ENCODE results near the gene TRPM8.

GRCh38 chr2:234026693-234027254 lies 109.6 kb downstream of the TRPM8 start:
- TF ChIP-seq, protein P1, sequence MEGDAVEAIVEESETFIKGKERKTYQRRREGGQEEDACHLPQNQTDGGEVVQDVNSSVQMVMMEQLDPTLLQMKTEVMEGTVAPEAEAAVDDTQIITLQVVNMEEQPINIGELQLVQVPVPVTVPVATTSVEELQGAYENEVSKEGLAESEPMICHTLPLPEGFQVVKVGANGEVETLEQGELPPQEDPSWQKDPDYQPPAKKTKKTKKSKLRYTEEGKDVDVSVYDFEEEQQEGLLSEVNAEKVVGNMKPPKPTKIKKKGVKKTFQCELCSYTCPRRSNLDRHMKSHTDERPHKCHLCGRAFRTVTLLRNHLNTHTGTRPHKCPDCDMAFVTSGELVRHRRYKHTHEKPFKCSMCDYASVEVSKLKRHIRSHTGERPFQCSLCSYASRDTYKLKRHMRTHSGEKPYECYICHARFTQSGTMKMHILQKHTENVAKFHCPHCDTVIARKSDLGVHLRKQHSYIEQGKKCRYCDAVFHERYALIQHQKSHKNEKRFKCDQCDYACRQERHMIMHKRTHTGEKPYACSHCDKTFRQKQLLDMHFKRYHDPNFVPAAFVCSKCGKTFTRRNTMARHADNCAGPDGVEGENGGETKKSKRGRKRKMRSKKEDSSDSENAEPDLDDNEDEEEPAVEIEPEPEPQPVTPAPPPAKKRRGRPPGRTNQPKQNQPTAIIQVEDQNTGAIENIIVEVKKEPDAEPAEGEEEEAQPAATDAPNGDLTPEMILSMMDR (IDR thresholded peaks at IDR 0.05; ENCODE audit: poor library complexity) = no peak
- TF ChIP-seq EZH2 (IDR thresholded peaks at IDR 0.05; ENCODE audit: borderline replicate concordance) = no peak
- no peak for TF ChIP-seq EZH2phosphoT487 (IDR thresholded peaks at IDR 0.05; ENCODE audit: low read depth, severe bottlenecking, unreplicated experiment)
